OCI-LY7 (cell line): ENCODE data around the gene ALAD. TPM values are rescaled to one million over a fixed set of nuclear protein-coding genes. Genes with fewer than 3 reads are reported as not detected.

ENCODE experiments used
- BruUV-seq: library from RNA; stranded (reverse); fragments of 400-500 nt; replicated peaks from 2 replicates; lab custom pipeline; 2021; lab: Mats Ljungman, UMichigan
- CTCF ChIA-PET: fragments of 300-600 bp; sonication (Branson Sonifier 250); formaldehyde crosslinking; loops from one replicate; lab custom pipeline; 2022; ENCODE audit warnings: antibody characterized with exemption; ENCODE audit not compliant: unreplicated experiment; lab: Charles Lee
- POLR2A ChIA-PET: fragments of 300-600 bp; sonication (Branson Sonifier 250); formaldehyde crosslinking; loops from one replicate; lab custom pipeline; 2022; ENCODE audit warnings: antibody characterized with exemption; lab: Charles Lee
- DNase-seq: peaks from one replicate; pipeline ENCODE4 v3.0.0-alpha.2; 2015; ENCODE audit warnings: low spot score
- H2AFZ ChIP-seq: fragments of 200-600 bp; sonication (generic), shearing (Covaris generic); 2 replicates; pipeline ENCODE4 v1.6.1; 2014; ENCODE audit warnings: mild to moderate bottlenecking, antibody characterized with exemption, low read length, moderate library complexity
- H3K27ac ChIP-seq: fragments of 200-600 bp; sonication (generic); 2 replicates; pipeline ENCODE4 v1.5.1; 2014; ENCODE audit warnings: mixed run types, low read depth, mild to moderate bottlenecking, moderate library complexity, low read length, inconsistent platforms; ENCODE audit not compliant: poor library complexity, severe bottlenecking
- H3K36me3 ChIP-seq: fragments of 200-600 bp; sonication (generic); 2 replicates; pipeline ENCODE4 v1.6.1; 2014; ENCODE audit warnings: mild to moderate bottlenecking, antibody characterized with exemption, low read length, moderate library complexity, mixed read lengths; ENCODE audit not compliant: insufficient read depth
- H3K4me1 ChIP-seq: fragments of 200-600 bp; sonication (generic); 2 replicates; pipeline ENCODE4 v1.5.1; 2014; ENCODE audit warnings: mild to moderate bottlenecking, low read length; ENCODE audit not compliant: insufficient read depth, poor library complexity, severe bottlenecking
- H3K4me2 ChIP-seq: fragments of 200-600 bp; sonication (generic); 2 replicates; pipeline ENCODE4 v1.6.1; 2014; ENCODE audit warnings: mild to moderate bottlenecking, low read length
- H3K4me3 ChIP-seq: fragments of 200-600 bp; sonication (generic); 2 replicates; pipeline ENCODE4 v1.5.1; 2014; ENCODE audit warnings: mild to moderate bottlenecking, low read depth, low read length; ENCODE audit not compliant: poor library complexity, severe bottlenecking
- H3K79me2 ChIP-seq: fragments of 200-600 bp; sonication (generic); 2 replicates; pipeline ENCODE4 v1.6.1; 2016; ENCODE audit warnings: low read depth, mild to moderate bottlenecking, low read length, moderate library complexity, mixed read lengths; ENCODE audit not compliant: insufficient read depth
- H3K9me2 ChIP-seq: fragments of 200-600 bp; sonication (generic); 2 replicates; pipeline ENCODE4 v1.6.1; 2016; ENCODE audit warnings: mild to moderate bottlenecking, low read length, mixed read lengths; ENCODE audit not compliant: insufficient read depth
- H3K9me3 ChIP-seq: fragments of 200-600 bp; sonication (generic); 2 replicates; pipeline ENCODE4 v1.6.1; 2014; ENCODE audit warnings: mild to moderate bottlenecking, mixed run types, low read length, mixed read lengths
- H4K20me1 ChIP-seq: fragments of 200-600 bp; sonication (generic); 2 replicates; pipeline ENCODE4 v1.6.1; 2014; ENCODE audit warnings: mild to moderate bottlenecking, antibody characterized with exemption, low read length, moderate library complexity, mixed read lengths; ENCODE audit not compliant: insufficient read depth
- EZH2phosphoT487 ChIP-seq: fragments of 200-600 bp; sonication (generic); IDR thresholded peaks from 2 replicates; pipeline ENCODE4 v1.6.1; 2018; ENCODE audit warnings: low read depth, borderline replicate concordance, mild to moderate bottlenecking, mixed run types, antibody characterized with exemption, low read length, moderate library complexity, mixed read lengths
- intact Hi-C: fragments of 100-400 bp; cut with micrococcal nuclease; formaldehyde crosslinking; loops from one replicate; pipeline ENCODE4 v1.10.0; 2022; ENCODE audit not compliant: unreplicated experiment
- total RNA-seq, 2 experiments: library from RNA; depleted of rRNA in 1 of 2; stranded (reverse); fragments of >200 nt in 1 of 2; shearing (Covaris generic) in 1 of 2; gene quantifications; 2 replicates each; pipeline ENCODE4 v1.2.3, GENCODE V29; 2014 to 2022
- TF ChIP-seq, protein P1 (sequence below): fragments of 200-600 bp; sonication (generic); conservative IDR thresholded peaks from 2 replicates; pipeline ENCODE4 v1.5.1; 2014; ENCODE audit warnings: mild to moderate bottlenecking, antibody characterized with exemption, low read length, moderate library complexity, mixed read lengths

The ALAD gene
- total RNA-seq, 2 experiments from 2014 or later, result 19.8 to 26.3 TPM

DNA sequence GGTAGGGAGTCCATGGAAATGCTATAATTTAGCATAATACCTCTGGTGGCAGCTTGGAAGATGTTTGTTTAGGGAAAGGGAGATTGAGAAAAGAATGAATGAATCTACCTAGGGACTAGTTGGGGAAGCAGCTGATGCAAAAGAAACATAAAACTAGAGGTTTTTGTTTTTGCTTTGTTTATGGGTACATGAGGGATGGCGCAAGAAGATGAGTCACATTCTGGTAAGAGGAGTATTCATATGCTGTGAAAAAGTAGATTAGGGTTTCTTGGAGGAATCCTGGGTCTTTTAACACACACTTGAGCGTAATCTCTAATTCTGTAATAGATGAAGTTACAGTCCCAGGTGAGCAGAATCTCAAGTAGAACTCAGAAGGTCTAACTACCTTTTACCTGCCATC, 26.5 kb upstream of the ALAD start:
- no peaks in the 10 kb centered on the region for H3K79me2 ChIP-seq
- intact Hi-C loops, result no loop called here
- ChIA-PET POLR2A (interaction anchor here (0.7 to 1.1 kb wide), 2 partner anchors 14 to 17 kb away, joined by 3 to 5 read pairs; partner anchors contain the start of genes C9orf43 and POLE3), CTCF (no interaction called here)
- H3K4me1 ChIP-seq, result no peaks in the 10 kb centered on the region
- no peaks in the 10 kb centered on the region for H3K36me3 ChIP-seq
- H2AFZ ChIP-seq, result no peak overlapping the region
- H3K9me3 ChIP-seq, result no peaks in the 10 kb centered on the region
- BruUV-seq, result no TSS peak
- no peak for DNase-seq
- no peak overlapping the region for H3K4me3 ChIP-seq
- no peaks in the 10 kb centered on the region for H3K9me2 ChIP-seq
- no peak overlapping the region for H3K4me2 ChIP-seq
- no peak for TF ChIP-seq EZH2phosphoT487
- TF ChIP-seq, protein P1, sequence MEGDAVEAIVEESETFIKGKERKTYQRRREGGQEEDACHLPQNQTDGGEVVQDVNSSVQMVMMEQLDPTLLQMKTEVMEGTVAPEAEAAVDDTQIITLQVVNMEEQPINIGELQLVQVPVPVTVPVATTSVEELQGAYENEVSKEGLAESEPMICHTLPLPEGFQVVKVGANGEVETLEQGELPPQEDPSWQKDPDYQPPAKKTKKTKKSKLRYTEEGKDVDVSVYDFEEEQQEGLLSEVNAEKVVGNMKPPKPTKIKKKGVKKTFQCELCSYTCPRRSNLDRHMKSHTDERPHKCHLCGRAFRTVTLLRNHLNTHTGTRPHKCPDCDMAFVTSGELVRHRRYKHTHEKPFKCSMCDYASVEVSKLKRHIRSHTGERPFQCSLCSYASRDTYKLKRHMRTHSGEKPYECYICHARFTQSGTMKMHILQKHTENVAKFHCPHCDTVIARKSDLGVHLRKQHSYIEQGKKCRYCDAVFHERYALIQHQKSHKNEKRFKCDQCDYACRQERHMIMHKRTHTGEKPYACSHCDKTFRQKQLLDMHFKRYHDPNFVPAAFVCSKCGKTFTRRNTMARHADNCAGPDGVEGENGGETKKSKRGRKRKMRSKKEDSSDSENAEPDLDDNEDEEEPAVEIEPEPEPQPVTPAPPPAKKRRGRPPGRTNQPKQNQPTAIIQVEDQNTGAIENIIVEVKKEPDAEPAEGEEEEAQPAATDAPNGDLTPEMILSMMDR, result no peak
- no peak overlapping the region for H3K27ac ChIP-seq
- H4K20me1 ChIP-seq, result no peaks in the 10 kb centered on the region

GRCh38 chr9:113426701-113427100, 25.6 kb upstream of the ALAD start:
- H3K36me3 ChIP-seq, result no peaks in the 10 kb centered on the region
- no peak overlapping the region for H3K4me2 ChIP-seq
- no peaks in the 10 kb centered on the region for H3K9me2 ChIP-seq
- intact Hi-C loops, result no loop called here
- H3K4me3 ChIP-seq, result no peak overlapping the region
- H3K79me2 ChIP-seq, result no peaks in the 10 kb centered on the region
- H2AFZ ChIP-seq, result no peak overlapping the region
- BruUV-seq, result no TSS peak
- TF ChIP-seq EZH2phosphoT487, result no peak
- TF ChIP-seq, protein P1, result no peak
- no peaks in the 10 kb centered on the region for H3K9me3 ChIP-seq
- no peak for DNase-seq
- CTCF ChIA-PET, result interaction anchor here (0.6 kb wide), 1 partner anchor 13 kb away, joined by 3 read pairs; no protein-coding TSS in a partner anchor
- H3K27ac ChIP-seq, result no peak overlapping the region
- no peaks in the 10 kb centered on the region for H4K20me1 ChIP-seq
- POLR2A ChIA-PET, result interaction anchor here (0.7 to 1.1 kb wide), 3 partner anchors 13 to 152 kb away, joined by 3 to 5 read pairs (median 5); partner anchors contain the start of genes C9orf43 and POLE3
- no peaks in the 10 kb centered on the region for H3K4me1 ChIP-seq

- Histone ChIP-seq H3K79me2 (no peaks in the 10 kb centered on the region), H3K27ac (no peak overlapping the region), H3K4me2 (no peak overlapping the region), H3K4me1 (no peaks in the 10 kb centered on the region), H3K4me3 (no peak overlapping the region), H3K9me2 (no peaks in the 10 kb centered on the region), H4K20me1 (no peaks in the 10 kb centered on the region), H3K9me3 (no peaks in the 10 kb centered on the region), H3K36me3 (no peaks in the 10 kb centered on the region), H2AFZ (no peak overlapping the region)
- POLR2A ChIA-PET, result interaction anchor here (1.0 kb wide), 1 partner anchor 9 kb away, joined by 3 read pairs; no protein-coding TSS in a partner anchor
- BruUV-seq, result no TSS peak
- DNase-seq, result no peak
- CTCF ChIA-PET, result no interaction called here
- intact Hi-C loops, result no loop called here
- TF ChIP-seq, protein P1, result no peak
- TF ChIP-seq EZH2phosphoT487, result no peak
Measured at GRCh38 chr9:113425072-113425471, 24.0 kb upstream of the ALAD start.
